ENCODE measurements around the gene CHST14.

GRCh38 chr15:40449275-40449674 lies 21.5 kb upstream of the CHST14 start:
- TF ChIP-seq, protein P1, sequence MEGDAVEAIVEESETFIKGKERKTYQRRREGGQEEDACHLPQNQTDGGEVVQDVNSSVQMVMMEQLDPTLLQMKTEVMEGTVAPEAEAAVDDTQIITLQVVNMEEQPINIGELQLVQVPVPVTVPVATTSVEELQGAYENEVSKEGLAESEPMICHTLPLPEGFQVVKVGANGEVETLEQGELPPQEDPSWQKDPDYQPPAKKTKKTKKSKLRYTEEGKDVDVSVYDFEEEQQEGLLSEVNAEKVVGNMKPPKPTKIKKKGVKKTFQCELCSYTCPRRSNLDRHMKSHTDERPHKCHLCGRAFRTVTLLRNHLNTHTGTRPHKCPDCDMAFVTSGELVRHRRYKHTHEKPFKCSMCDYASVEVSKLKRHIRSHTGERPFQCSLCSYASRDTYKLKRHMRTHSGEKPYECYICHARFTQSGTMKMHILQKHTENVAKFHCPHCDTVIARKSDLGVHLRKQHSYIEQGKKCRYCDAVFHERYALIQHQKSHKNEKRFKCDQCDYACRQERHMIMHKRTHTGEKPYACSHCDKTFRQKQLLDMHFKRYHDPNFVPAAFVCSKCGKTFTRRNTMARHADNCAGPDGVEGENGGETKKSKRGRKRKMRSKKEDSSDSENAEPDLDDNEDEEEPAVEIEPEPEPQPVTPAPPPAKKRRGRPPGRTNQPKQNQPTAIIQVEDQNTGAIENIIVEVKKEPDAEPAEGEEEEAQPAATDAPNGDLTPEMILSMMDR (IDR thresholded peaks at IDR 0.05; ENCODE audit: insufficient read depth, low read depth, low read length) = no peak
- no peak for TF ChIP-seq EZH2 (IDR thresholded peaks at IDR 0.05; ENCODE audit: insufficient read depth, low read length)
